HAP-1 (cell line): Measurements from ENCODE around the gene MBNL2.
"Not testable (repeated sequence)": the region's sequence is repeated elsewhere in the genome, so short reads cannot be mapped to it uniquely, and the experiment has no call there.

Source experiments
- DNase-seq, 2 experiments: peaks; one replicate each; pipeline ENCODE4 v3.0.0-alpha.2; 2016 to 2020; ENCODE audit warnings: low spot score in 2 of 2
- H3K27me3 ChIP-seq: fragments of 250-450 bp; sonication (Bioruptor Pico); 2 replicates; pipeline ENCODE4 v1.5.1; 2020; ENCODE audit warnings: low read depth, mild to moderate bottlenecking, moderate library complexity
- H3K36me3 ChIP-seq: fragments of 250-450 bp; sonication (Bioruptor Pico); replicated peaks from 2 replicates; pipeline ENCODE4 v1.5.1; 2020; ENCODE audit warnings: mild to moderate bottlenecking
- H3K4me1 ChIP-seq: fragments of 250-450 bp; sonication (Bioruptor Pico); 2 replicates; pipeline ENCODE4 v1.5.1; 2020; ENCODE audit warnings: mild to moderate bottlenecking
- H3K4me3 ChIP-seq: fragments of 250-450 bp; sonication (Bioruptor Pico); 2 replicates; pipeline ENCODE4 v1.5.1; 2020; ENCODE audit warnings: mild to moderate bottlenecking, moderate library complexity
- H3K9me3 ChIP-seq: fragments of 250-450 bp; sonication (Bioruptor Pico); 2 replicates; pipeline ENCODE4 v1.5.1; 2020; ENCODE audit warnings: mild to moderate bottlenecking, moderate library complexity
- in situ Hi-C: fragments of 300-500 bp; cut with MboI; formaldehyde crosslinking; loops from 3 replicates; pipeline ENCODE4 v1.14.3; 2020; ENCODE audit warnings: low sequenced_read_pairs, inconsistent platforms, mixed read lengths

Gene MBNL2

GRCh38 chr13:97339019-97339987, 117.2 kb downstream of the MBNL2 start:
- no peaks in the 10 kb centered on the region for H3K36me3 ChIP-seq
- no peak for DNase-seq
- in situ Hi-C loops = no loop called here
- no peak overlapping the region for H3K4me3 ChIP-seq
- peaks cover 23% of the 10 kb centered on the region for H3K4me1 ChIP-seq
- H3K9me3 ChIP-seq = no peaks in the 10 kb centered on the region
- H3K27me3 ChIP-seq = no peaks in the 10 kb centered on the region

GRCh38 chr13:97339988-97340749, 118.0 kb downstream of the MBNL2 start:
- Histone ChIP-seq H3K36me3 (no peaks in the 10 kb centered on the region), H3K4me1 (peaks cover 14% of the 10 kb centered on the region), H3K27me3 (no peaks in the 10 kb centered on the region), H3K9me3 (no peaks in the 10 kb centered on the region), H3K4me3 (no peak overlapping the region)
- in situ Hi-C loops = no loop called here
- no peak for DNase-seq

GRCh38 chr13:97341135-97341534, 119.0 kb downstream of the MBNL2 start:
- no peak for DNase-seq
- in situ Hi-C loops = no loop called here
- Histone ChIP-seq H3K27me3 (no peaks in the 10 kb centered on the region), H3K9me3 (no peaks in the 10 kb centered on the region), H3K4me3 (no peak overlapping the region), H3K36me3 (no peaks in the 10 kb centered on the region), H3K4me1 (peaks cover 5% of the 10 kb centered on the region; the same call in 1 of the 2 replicates)

DNA sequence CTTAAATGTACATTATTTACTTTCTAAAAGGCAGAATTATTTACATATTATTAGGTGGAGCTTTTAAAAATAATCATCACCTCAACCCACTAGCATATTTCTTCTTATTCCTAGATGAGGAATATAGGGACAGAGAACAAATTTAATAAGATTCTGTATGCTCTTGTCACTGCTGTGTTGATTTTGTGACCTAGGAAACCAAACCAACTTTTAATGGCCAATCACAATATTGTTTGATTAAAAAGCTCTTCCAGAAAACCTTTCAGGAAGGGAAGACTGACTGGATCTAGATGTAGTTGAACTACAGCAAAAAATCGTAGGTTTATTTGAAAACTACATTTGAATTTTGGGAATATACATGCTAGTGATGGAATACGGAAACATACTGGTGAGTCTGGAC, 120.0 kb downstream of the MBNL2 start:
- Histone ChIP-seq H3K27me3 (no peaks in the 10 kb centered on the region), H3K4me1 (peaks cover 4% of the 10 kb centered on the region; the same call in 1 of the 2 replicates), H3K36me3 (no peaks in the 10 kb centered on the region), H3K4me3 (no peak overlapping the region), H3K9me3 (no peaks in the 10 kb centered on the region)
- DNase-seq = no peak
- in situ Hi-C loops = no loop called here

- H3K36me3 ChIP-seq = no peaks in the 10 kb centered on the region
- in situ Hi-C loops = no loop called here
- no peak for DNase-seq
- no peak overlapping the region for H3K4me3 ChIP-seq
- no peaks in the 10 kb centered on the region for H3K27me3 ChIP-seq
- no peaks in the 10 kb centered on the region for H3K9me3 ChIP-seq
- peaks cover 4% of the 10 kb centered on the region; the same call in 1 of the 2 replicates for H3K4me1 ChIP-seq
Measured at GRCh38 chr13:97342936-97343335, 120.8 kb downstream of the MBNL2 start.

DNA sequence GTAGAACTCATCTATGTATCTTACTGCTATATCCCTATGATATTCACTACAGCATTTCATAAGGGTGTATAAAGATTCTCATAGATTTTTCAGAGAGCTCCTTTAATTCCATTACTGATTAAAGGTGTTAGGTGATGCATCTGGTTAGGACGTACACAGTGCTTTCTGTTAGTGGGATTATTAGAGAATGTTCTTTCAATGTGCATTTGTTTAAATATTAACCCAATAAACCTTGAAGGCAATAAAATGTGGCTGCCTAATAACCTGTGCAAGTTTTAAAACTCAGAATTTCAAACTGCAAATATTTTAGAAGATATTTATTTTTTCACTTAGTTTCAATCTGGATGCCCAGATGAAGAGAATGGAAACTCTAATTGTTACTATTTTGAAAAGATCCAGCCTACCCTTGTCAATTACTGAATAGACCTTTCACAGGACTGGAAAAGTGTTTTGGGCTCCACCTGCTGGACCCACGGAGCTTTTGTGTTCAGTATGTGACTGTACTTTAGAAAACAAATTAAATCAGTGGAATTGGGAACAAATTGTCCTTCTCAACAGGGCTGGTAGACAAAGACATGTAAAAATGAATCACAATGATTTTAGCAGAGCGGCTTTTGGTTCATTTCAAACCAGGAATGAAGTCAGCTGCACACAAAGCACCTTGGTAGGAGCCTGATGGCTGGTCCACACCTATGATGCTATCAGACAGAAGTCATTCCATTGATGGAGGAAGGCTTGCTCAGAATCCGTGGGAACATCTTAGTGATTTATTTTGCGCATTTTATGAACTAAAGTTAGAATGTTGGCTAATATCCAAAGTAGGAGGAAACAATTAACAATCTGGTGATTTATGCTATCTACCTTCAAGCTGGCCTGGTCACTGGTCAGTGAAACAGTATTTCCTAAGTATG, 122.4 kb downstream of the MBNL2 start:
- Histone ChIP-seq H3K9me3 (no peaks in the 10 kb centered on the region), H3K27me3 (no peaks in the 10 kb centered on the region), H3K4me1 (peaks cover 4% of the 10 kb centered on the region; the same call in 1 of the 2 replicates), H3K36me3 (no peaks in the 10 kb centered on the region), H3K4me3 (no peak overlapping the region)
- peak; percentile 68 to 71 for DNase-seq
- in situ Hi-C loops = no loop called here

DNA sequence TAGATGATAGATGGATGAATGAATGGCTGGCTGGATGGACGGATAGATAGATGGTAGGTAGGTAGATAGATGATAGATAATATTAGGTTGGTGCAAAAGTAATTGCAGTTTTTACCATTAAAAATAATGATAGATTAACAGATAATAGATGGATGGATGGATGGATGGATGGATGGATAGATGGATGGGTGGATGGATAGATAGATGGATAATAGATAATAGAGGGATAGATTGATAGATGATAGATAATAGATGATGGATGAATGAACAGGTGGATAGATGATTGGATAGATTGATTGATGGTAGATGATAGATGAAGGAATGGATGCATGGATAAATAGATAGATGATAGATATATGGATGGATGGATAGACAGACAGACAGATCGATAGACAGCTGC, 124.0 kb downstream of the MBNL2 start:
- in situ Hi-C loops = no loop called here
- no peaks in the 10 kb centered on the region for H3K9me3 ChIP-seq
- H3K27me3 ChIP-seq = no peaks in the 10 kb centered on the region
- peaks cover 4% of the 10 kb centered on the region; the same call in 1 of the 2 replicates for H3K4me1 ChIP-seq
- no peak for DNase-seq
- no peak overlapping the region for H3K4me3 ChIP-seq
- H3K36me3 ChIP-seq = no peaks in the 10 kb centered on the region

DNA sequence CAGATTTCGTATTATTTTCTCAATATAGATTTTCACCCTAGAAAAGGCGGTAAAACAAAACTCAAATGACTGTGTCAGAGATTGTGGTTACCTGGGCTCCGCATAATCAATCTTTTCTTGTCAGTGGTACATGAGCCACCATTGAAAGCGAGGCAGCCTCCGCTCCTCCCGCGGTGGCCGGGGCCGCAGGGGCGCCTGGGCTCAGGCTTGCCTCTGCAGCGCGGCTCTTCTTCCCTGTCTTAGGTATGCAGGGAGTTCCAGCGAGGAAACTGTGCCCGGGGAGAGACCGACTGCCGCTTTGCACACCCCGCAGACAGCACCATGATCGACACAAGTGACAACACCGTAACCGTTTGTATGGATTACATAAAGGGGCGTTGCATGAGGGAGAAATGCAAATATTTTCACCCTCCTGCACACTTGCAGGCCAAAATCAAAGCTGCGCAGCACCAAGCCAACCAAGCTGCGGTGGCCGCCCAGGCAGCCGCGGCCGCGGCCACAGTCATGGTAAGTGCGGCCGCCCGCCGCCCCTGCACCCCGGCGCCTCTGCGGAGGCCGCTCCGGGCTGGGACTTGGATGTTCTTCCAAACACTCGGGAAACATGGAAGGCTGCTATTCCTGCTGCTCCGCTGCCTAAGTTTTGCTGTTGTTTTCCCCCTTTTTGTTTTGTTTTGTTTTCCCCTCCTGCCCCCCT, 124.6 kb downstream of the MBNL2 start:
- no peaks in the 10 kb centered on the region for H3K9me3 ChIP-seq
- in situ Hi-C loops = no loop called here
- H3K4me3 ChIP-seq = no peak overlapping the region
- H3K36me3 ChIP-seq = no peaks in the 10 kb centered on the region
- no peak for DNase-seq
- H3K4me1 ChIP-seq = peaks cover 4% of the 10 kb centered on the region; the same call in 1 of the 2 replicates
- H3K27me3 ChIP-seq = no peaks in the 10 kb centered on the region

DNA sequence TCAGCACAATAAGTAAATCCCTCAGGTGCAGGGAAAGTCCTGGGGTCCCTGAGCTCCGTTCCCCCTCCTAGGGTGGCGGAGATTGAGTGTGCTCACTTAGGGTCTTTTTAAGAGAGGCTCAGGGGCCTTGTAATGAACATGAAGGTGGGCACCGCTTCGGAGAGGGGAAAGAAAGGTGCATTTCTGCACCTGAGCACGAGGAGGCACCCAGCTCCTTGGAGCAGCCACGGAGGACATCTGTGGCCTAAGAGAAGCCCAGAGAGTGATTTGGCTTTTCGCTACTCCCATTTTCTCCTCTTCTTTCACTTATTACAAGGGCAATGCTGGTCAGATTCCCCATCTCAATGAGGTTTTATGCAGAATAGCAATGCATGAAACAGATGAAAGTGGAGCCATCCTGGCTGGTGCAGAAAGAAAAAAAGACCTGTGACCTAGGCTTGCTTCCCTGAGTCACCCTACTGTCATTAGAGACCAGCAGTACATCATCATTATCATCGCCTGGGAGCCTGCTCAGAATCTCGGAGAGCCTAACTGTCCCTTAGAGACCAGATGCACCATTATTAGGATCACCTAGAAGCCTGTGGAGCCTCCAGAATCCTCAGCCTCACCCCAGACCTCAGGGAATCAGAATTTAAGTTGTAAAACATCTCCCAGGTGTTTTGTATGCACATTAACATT, 125.3 kb downstream of the MBNL2 start:
- no peaks in the 10 kb centered on the region for H3K36me3 ChIP-seq
- peaks cover 4% of the 10 kb centered on the region; the same call in 1 of the 2 replicates for H3K4me1 ChIP-seq
- H3K27me3 ChIP-seq = no peaks in the 10 kb centered on the region
- no peaks in the 10 kb centered on the region for H3K9me3 ChIP-seq
- DNase-seq = no peak
- in situ Hi-C loops = no loop called here
- no peak overlapping the region for H3K4me3 ChIP-seq

DNA sequence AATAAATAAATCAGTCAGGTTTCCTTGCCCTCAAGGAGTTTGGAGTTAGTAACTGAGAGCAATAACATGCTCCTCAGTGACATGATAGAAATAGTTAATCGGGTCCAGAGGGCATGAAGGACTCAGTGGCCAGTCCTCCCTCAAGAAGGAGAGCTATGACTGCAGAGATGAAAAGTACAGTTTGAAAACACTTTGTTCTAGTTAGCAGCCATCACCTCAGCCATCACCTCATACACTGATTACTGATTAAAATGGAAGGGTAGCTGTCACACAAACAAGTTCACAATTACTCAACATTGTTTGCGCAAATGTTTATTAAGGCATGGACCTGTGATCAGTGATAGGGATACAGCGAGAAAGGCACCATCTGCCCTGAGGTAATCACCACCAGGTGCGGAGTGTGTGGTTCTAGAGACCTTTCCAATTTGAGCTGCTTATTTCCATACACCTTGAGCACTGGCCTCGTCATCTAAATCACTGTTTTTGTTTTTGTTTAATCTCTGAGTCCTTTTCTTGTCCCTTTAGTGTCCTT, 126.5 kb downstream of the MBNL2 start:
- Histone ChIP-seq H3K4me1 (peaks cover 4% of the 10 kb centered on the region; the same call in 1 of the 2 replicates), H3K27me3 (no peaks in the 10 kb centered on the region), H3K9me3 (no peaks in the 10 kb centered on the region), H3K4me3 (no peak overlapping the region), H3K36me3 (no peaks in the 10 kb centered on the region)
- in situ Hi-C loops = no loop called here
- no peak for DNase-seq

GRCh38 chr13:97352012-97352411, 129.9 kb downstream of the MBNL2 start:
- in situ Hi-C loops = loop anchor here (10.0 kb wide), 1 partner anchor 227 kb away; no protein-coding TSS in a partner anchor
- not testable (repeated sequence) for DNase-seq, H3K4me3 ChIP-seq, H3K36me3 ChIP-seq, H3K9me3 ChIP-seq, H3K27me3 ChIP-seq, H3K4me1 ChIP-seq

DNA sequence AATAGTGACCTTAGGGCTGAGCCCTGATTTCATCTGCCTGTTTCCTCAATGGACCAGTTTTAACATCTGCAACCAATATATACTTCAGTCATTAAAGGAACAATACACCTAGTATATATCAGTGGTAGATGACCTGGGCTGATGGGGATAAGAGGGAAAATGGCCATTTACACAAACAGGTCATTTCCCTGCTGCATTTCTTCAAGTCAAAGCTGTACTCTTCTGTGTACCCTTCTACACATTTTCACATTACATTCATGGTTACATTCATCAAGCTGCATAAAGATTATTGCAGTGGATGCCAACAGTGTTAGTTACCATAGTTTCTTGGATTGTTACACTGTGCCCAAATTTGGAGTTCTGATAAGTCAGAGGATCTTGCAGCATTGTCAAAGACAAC, 130.7 kb downstream of the MBNL2 start:
- Histone ChIP-seq H3K4me3 (no peak overlapping the region), H3K9me3 (no peaks in the 10 kb centered on the region), H3K27me3 (no peaks in the 10 kb centered on the region), H3K36me3 (no peaks in the 10 kb centered on the region), H3K4me1 (no peaks in the 10 kb centered on the region)
- in situ Hi-C loops = loop anchor here (10.0 kb wide), 1 partner anchor 228 kb away; no protein-coding TSS in a partner anchor
- no peak for DNase-seq
